GM23338 (cell line): ENCODE data around the gene TFF2.

ENCODE experiments used
- CREB1 ChIP-seq: fragments of 250-450 bp; sonication (Bioruptor Pico); IDR thresholded peaks from 2 replicates; pipeline ENCODE4 v1.5.0; 2020; ENCODE audit warnings: low read depth, mild to moderate bottlenecking, moderate library complexity
- EZH2 ChIP-seq: fragments of 200-600 bp; sonication (generic); IDR thresholded peaks from one replicate; pipeline ENCODE4 v1.8.0; 2017; ENCODE audit warnings: antibody characterized with exemption, mild to moderate bottlenecking, low read depth; ENCODE audit not compliant: unreplicated experiment
- POLR2AphosphoS5 ChIP-seq: IDR thresholded peaks from 2 replicates; pipeline ENCODE4 v1.6.1; 2016; ENCODE audit warnings: antibody characterized with exemption, low read depth
- REST ChIP-seq: IDR thresholded peaks from one replicate; pipeline ENCODE4 v1.6.1; 2018; ENCODE audit warnings: antibody characterized with exemption; ENCODE audit not compliant: unreplicated experiment
- TF ChIP-seq, protein P1 (sequence below), 2 experiments: fragments of 200-600 bp in 1 of 2; sonication (generic) in 1 of 2; conservative IDR thresholded peaks; 2 replicates each; pipeline versions ENCODE4 v1.5.1 to v1.6.1; 2016 to 2017; ENCODE audit warnings: antibody characterized with exemption in 2 of 2, low read depth in 2 of 2, mild to moderate bottlenecking in 2 of 2, moderate library complexity in 1 of 2

GRCh38 chr21:42369821-42370220 lies 19.0 kb upstream of the TFF2 start:
- TF ChIP-seq, protein P1, sequence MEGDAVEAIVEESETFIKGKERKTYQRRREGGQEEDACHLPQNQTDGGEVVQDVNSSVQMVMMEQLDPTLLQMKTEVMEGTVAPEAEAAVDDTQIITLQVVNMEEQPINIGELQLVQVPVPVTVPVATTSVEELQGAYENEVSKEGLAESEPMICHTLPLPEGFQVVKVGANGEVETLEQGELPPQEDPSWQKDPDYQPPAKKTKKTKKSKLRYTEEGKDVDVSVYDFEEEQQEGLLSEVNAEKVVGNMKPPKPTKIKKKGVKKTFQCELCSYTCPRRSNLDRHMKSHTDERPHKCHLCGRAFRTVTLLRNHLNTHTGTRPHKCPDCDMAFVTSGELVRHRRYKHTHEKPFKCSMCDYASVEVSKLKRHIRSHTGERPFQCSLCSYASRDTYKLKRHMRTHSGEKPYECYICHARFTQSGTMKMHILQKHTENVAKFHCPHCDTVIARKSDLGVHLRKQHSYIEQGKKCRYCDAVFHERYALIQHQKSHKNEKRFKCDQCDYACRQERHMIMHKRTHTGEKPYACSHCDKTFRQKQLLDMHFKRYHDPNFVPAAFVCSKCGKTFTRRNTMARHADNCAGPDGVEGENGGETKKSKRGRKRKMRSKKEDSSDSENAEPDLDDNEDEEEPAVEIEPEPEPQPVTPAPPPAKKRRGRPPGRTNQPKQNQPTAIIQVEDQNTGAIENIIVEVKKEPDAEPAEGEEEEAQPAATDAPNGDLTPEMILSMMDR (conservative IDR thresholded peaks at IDR 0.05; ENCODE audit: low read depth in 2 of 2) = peak; percentile 19 to 37; a peak in 3 of 4 replicates
- TF ChIP-seq REST (no peak), CREB1 (CRISPR knock-in tag) (no peak), EZH2 (no peak), POLR2AphosphoS5 (no peak)
